K562 (cell line): ENCODE data around the gene IKBKE. TPM values are rescaled to one million over a fixed set of nuclear protein-coding genes. Genes with fewer than 3 reads are reported as not detected.

ENCODE experiments used
- AFF1 ChIP-seq, 2 experiments: fragments of 450-650 bp; IDR thresholded peaks; 2 replicates each; pipeline ENCODE4 v1.6.1; 2018; ENCODE audit warnings: mild to moderate bottlenecking in 2 of 2, low read depth in 1 of 2; ENCODE audit not compliant: partially characterized antibody in 2 of 2
- E2F6 ChIP-seq, 2 experiments: IDR thresholded peaks; 2 replicates each; pipeline ENCODE4 v1.6.1; 2011; ENCODE audit warnings: borderline replicate concordance in 1 of 2, control low read depth in 1 of 2, low read depth in 1 of 2, low read length in 1 of 2, mild to moderate bottlenecking in 1 of 2, mixed read lengths in 1 of 2, moderate library complexity in 1 of 2; ENCODE audit not compliant: insufficient read depth in 1 of 2, insufficient read length in 1 of 2, poor library complexity in 1 of 2, severe bottlenecking in 1 of 2; ENCODE audit errors: extremely low read depth in 1 of 2
- MAX ChIP-seq: sonication (generic); formaldehyde crosslinking; IDR thresholded peaks from 2 replicates; pipeline ENCODE4 v1.9.0; 2022; ENCODE audit warnings: mild to moderate bottlenecking, missing genetic modification reagents
- RAD51 ChIP-seq: fragments of 450-650 bp; IDR thresholded peaks from 2 replicates; pipeline ENCODE4 v1.7.1; 2016; ENCODE audit warnings: low read depth, mild to moderate bottlenecking, borderline replicate concordance
- RBM25 ChIP-seq: fragments of 200-400 bp; formaldehyde crosslinking; IDR thresholded peaks from 2 replicates; pipeline ENCODE4 v1.6.1; 2018; ENCODE audit warnings: low read length, low read depth, moderate library complexity; ENCODE audit not compliant: severe bottlenecking
- REST ChIP-seq, 2 experiments: fragments of 450-650 bp; formaldehyde crosslinking in 1 of 2; IDR thresholded peaks; 2 replicates each; pipeline versions ENCODE4 v1.4.0 to v1.6.1; 2014 to 2020; ENCODE audit warnings: mild to moderate bottlenecking in 2 of 2, borderline replicate concordance in 1 of 2, low read depth in 1 of 2
- SREBF2 ChIP-seq: sonication (generic); formaldehyde crosslinking; IDR thresholded peaks from 2 replicates; pipeline ENCODE4 v1.4.0; 2020; ENCODE audit warnings: mild to moderate bottlenecking, missing genetic modification reagents
- ZNF589 ChIP-seq: fragments of 200-800 bp; sonication (Bioruptor generic); IDR thresholded peaks from 2 replicates; pipeline ENCODE4 v1.6.1; 2016; ENCODE audit warnings: low read depth, missing genetic modification characterization, missing compliant biosample characterization
- ZSCAN32 ChIP-seq: fragments of 450-650 bp; formaldehyde crosslinking; IDR thresholded peaks from 2 replicates; pipeline ENCODE4 v1.4.0; 2020; ENCODE audit warnings: mild to moderate bottlenecking, moderate library complexity
- polyA plus RNA-seq, 8 experiments: library from polyadenylated mRNA; depleted of rRNA in 4 of 8; stranded (reverse) in 5 of 8; unstranded in 3 of 8; fragments of >200 nt; fragmentation: Nextera tagmentation in 2 of 8; fragmentation: Illumina TruSeq in 1 of 8; extraction: Ambion mirVana in 2 of 8; extraction: Trizol in 1 of 8; gene quantifications; 2 replicates each; pipeline versions ENCODE4 v1.2.1 to v1.2.3, GENCODE V29; 2011 to 2014; ENCODE audit warnings: inconsistent platforms in 1 of 8, missing spikeins in 1 of 8
- total RNA-seq, 7 experiments: library from RNA; depleted of rRNA in 6 of 7; stranded (reverse); fragments of >200 nt in 6 of 7; fragmentation: Illumina TruSeq in 2 of 7; extraction: Trizol in 2 of 7; gene quantifications; 2 replicates each; pipeline versions ENCODE4 v1.2.1 to v1.2.3, GENCODE V29; 2011 to 2021; ENCODE audit warnings: low replicate concordance in 1 of 7

IKBKE gene
- total and polyA plus RNA-seq, 9 of the 15 experiments (the other 6 are each of a cell fraction or from before 2014, with no cell fraction given): 2.3 to 9.0 (median 4.8) TPM

GRCh38 chr1:206544562-206545257 is 74.4 kb downstream of the IKBKE start (continued):
- TF ChIP-seq E2F6 (IDR thresholded peaks at IDR 0.05; ENCODE audit: borderline replicate concordance in 1 of 2, extremely low read depth in 1 of 2, insufficient read depth in 1 of 2, insufficient read length in 1 of 2, low read depth in 1 of 2, low read length in 1 of 2, poor library complexity in 1 of 2, severe bottlenecking in 1 of 2): peak in 1 of 2 experiments; percentile 27
- TF ChIP-seq REST (IDR thresholded peaks at IDR 0.05; ENCODE audit: borderline replicate concordance): peak; percentile 92
- TF ChIP-seq REST (CRISPR knock-in tag; IDR thresholded peaks at IDR 0.05; ENCODE audit: low read depth): no peak
- 0 out of 2 replicates have a peak, but pooled peaks have one; percentile 24 for TF ChIP-seq ZSCAN32 (CRISPR knock-in tag)
- no peak for TF ChIP-seq SREBF2 (CRISPR knock-in tag)
- TF ChIP-seq ZNF589 (CRISPR knock-in tag): no peak
- TF ChIP-seq RAD51: peak; percentile 50; the same call in 1 of the 2 replicates
- TF ChIP-seq AFF1 (IDR thresholded peaks at IDR 0.05; ENCODE audit: low read depth in 1 of 2, partially characterized antibody in 2 of 2): peak in 1 of 2 experiments; percentile 63
- peak; percentile 91 for TF ChIP-seq MAX (CRISPR knock-in tag)
- no peak for TF ChIP-seq RBM25
